Muscle of leg (tissue), 11 donors: ENCODE results near the gene MOV10L1. TPM values are rescaled to one million over a fixed set of nuclear protein-coding genes. Genes with fewer than 3 reads are reported as not detected.

ENCODE experiments used
- DNase-seq: peaks from one replicate; pipeline ENCODE4 v3.0.0; 2013
- H3K27ac ChIP-seq: one replicate; pipeline ENCODE4 v1.5.1; 2013; ENCODE audit warnings: mild to moderate bottlenecking, low read length, control low read depth
- H3K27me3 ChIP-seq: one replicate; pipeline ENCODE4 v1.6.1; 2013; ENCODE audit warnings: low read length; ENCODE audit not compliant: control insufficient read depth, insufficient read depth
- H3K36me3 ChIP-seq: one replicate; pipeline ENCODE4 v1.6.1; 2013; ENCODE audit warnings: low read length; ENCODE audit not compliant: control insufficient read depth, insufficient read depth
- H3K4me1 ChIP-seq: one replicate; pipeline ENCODE4 v1.6.1; 2013; ENCODE audit warnings: low read length; ENCODE audit not compliant: control insufficient read depth, insufficient read depth
- H3K4me3 ChIP-seq: one replicate; pipeline ENCODE4 v1.5.1; 2013; ENCODE audit warnings: low read length, control low read depth
- H3K9me3 ChIP-seq: replicated peaks from 2 replicates; pipeline ENCODE4 v1.6.1; 2013; ENCODE audit warnings: low read depth, low read length; ENCODE audit not compliant: control insufficient read depth
- WGBS: methylation state at CpG from one replicate; pipeline ENCODE4 v1.1.5; 2013; ENCODE audit warnings: missing lambda C conversion rate; ENCODE audit not compliant: insufficient coverage; 5-methylcytosine and 5-hydroxymethylcytosine counted together
- polyA plus RNA-seq, 8 donors: library from polyadenylated mRNA; unstranded; fragments of 120-200 nt; gene quantifications; one replicate each; pipeline versions ENCODE4 v1.2.1 to v1.2.3, GENCODE V29; 2013; ENCODE audit warnings: inconsistent platforms in 1 of 8, low replicate concordance in 1 of 8; ENCODE audit not compliant: insufficient read length in 8 of 8, insufficient read depth in 1 of 8
- total RNA-seq: library from RNA; stranded (reverse); fragments of 120-200 nt; gene quantifications from one replicate; pipeline ENCODE4 v1.2.4, GENCODE V29; 2013

The MOV10L1 gene
- total and polyA plus RNA-seq, 9 donors = 0.08 to 0.50 (median 0.23) TPM

DNA sequence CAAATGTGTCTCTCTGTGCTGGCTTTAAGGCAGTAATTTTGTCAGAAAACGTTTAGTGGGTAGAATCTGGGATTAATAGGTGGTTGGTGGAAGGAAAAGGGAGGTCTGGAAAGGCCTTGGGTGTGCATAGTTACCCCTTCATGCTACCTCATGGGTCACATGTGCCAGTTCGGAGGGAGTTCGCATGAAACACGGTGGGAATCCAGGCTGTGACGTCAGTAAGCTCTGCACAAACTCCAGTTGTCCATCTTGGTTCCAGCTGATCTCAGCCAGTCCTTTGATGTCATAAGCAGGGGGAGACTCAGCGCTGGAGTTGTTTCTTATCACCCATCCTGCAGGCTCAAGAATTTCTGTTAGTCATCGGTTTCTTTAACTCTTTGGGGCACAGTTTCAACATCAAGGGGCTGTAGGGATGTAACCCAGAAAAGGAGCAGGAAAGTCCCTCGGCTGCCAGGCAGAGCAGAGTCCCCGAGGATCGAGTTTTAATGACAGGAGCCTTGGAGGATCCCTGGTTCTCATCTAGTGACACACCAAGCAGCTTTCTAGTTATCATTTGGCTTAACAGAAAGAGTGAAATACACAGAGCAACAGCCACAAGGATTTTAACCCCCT lies 28.9 kb downstream of the MOV10L1 start:
- 19% methylated on average over 8 of the region's 10 CpGs for WGBS
- Histone ChIP-seq H3K27ac (no peak overlapping the region), H3K4me1 (peaks cover 15% of the 10 kb centered on the region), H3K36me3 (no peaks in the 10 kb centered on the region), H3K9me3 (peaks cover 5% of the 10 kb centered on the region), H3K4me3 (no peak overlapping the region), H3K27me3 (peaks cover 2% of the 10 kb centered on the region)
- peak; percentile 39 for DNase-seq

DNA sequence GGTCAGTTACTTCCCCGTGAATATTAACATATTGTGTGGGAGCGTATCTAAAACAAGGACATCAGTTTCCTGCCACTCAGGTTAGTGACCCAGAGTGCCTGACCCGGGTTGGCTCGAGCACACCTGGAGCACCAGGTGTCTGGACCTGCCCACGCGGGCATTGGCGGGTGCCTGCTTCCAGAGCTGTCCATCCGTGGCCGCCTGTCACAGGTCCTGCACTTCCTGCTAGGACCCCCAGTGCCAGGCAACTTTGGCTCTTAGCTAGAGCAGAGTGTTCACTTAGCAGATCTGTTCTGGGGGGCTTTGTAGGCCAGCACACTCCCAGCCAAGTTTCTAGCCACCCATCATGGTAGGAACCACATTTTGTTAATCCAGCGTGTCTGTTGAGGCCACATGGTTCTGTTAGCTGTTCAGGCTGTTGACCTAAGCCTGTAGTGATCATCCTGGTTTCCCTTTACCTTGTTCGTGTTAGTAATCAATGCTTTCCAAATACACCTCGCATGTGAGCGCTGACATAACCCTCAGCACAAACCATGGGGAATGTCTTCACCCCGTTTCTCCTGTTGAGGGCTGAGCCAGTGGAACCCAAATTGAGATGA lies 29.5 kb downstream of the MOV10L1 start:
- Histone ChIP-seq H3K36me3 (no peaks in the 10 kb centered on the region), H3K27ac (no peak overlapping the region), H3K9me3 (peaks cover 5% of the 10 kb centered on the region), H3K27me3 (peaks cover 2% of the 10 kb centered on the region), H3K4me1 (peaks cover 15% of the 10 kb centered on the region), H3K4me3 (no peak overlapping the region)
- no peak for DNase-seq
- WGBS = 79% methylated on average over 11 of the region's 14 CpGs

DNA sequence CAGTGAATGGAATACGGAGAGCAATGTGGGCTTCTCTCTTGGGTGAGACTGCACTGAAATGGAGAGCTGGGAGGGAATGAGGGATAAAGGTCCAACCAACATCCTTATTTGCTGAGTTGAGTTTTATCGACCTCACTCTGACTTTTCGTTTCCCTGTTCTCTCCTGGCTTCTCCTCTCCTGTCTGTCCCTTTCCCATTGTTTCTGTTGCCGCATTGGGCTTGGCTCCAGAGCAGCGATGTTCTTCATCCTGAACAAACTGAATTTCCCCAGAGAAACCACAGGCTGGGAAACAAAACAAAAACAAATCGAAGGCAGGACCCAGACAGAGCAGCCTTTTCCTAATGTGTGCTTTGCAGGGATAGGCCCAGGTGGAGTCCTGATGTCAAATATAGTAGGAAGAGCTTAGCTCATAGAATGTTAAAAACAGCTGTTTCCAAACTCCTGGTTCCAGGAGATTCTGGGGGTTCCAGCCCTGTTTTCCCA lies 30.0 kb downstream of the MOV10L1 start:
- no peak overlapping the region for H3K4me3 ChIP-seq
- H3K4me1 ChIP-seq = peaks cover 13% of the 10 kb centered on the region
- H3K27ac ChIP-seq = peak overlapping the region; percentile 20
- 21% methylated on average over 2 of the region's 6 CpGs for WGBS
- no peaks in the 10 kb centered on the region for H3K36me3 ChIP-seq
- peaks cover 5% of the 10 kb centered on the region for H3K9me3 ChIP-seq
- peak; percentile 83 for DNase-seq
- peaks cover 2% of the 10 kb centered on the region for H3K27me3 ChIP-seq

DNA sequence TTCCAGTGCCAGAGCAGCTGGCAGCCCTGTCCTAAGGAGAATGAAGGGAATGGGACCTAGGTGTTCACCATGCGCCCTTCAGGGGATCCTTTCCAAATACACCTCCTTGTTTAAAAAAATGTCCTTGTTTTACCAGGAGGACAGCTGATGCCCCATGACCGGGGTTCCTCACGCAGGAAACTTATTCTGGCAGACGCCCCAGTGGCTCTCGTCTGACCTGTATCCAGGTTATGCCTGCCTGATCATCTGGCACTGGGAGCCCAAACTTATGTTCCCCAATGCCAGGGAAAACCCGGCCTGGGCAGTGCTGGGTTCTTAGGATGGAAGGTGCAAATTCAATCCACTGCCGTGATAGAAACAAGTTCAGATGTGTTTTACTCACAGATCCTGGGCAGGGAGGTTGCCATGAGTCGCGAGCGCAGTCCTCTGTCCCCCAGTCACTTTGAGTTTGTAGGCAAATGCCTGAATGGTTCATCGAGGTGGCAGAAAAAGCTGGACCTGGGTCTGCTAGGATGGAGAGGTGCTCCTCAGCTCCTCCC lies 31.5 kb downstream of the MOV10L1 start:
- Histone ChIP-seq H3K9me3 (peaks cover 5% of the 10 kb centered on the region), H3K4me3 (no peak overlapping the region), H3K4me1 (peaks cover 13% of the 10 kb centered on the region), H3K27ac (no peak overlapping the region), H3K27me3 (peaks cover 2% of the 10 kb centered on the region), H3K36me3 (no peaks in the 10 kb centered on the region)
- 80% methylated on average over 10 of the region's 11 CpGs for WGBS
- no peak for DNase-seq

DNA sequence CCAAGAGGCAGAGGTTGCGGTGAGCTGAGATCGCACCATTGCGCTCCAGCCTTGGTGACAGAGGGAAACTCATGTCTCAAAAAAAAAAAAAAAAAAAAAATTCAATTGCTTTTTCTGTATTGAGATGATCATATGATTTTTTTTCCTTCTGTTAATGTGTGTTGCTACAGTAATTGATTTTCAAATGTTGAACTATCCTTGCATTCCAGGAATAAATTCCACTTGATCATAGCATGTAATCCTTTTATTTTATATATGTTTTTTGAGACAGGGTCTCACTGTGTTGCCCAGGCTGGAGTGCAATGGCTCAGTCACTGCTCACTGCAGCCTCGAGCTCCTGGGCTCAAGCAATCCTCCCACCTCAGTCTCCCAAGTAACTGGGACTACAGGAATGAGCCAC lies 33.3 kb downstream of the MOV10L1 start:
- peaks cover 13% of the 10 kb centered on the region for H3K4me1 ChIP-seq
- no peak overlapping the region for H3K4me3 ChIP-seq
- no peak overlapping the region for H3K27ac ChIP-seq
- H3K36me3 ChIP-seq = no peaks in the 10 kb centered on the region
- peaks cover 2% of the 10 kb centered on the region for H3K27me3 ChIP-seq
- no peak for DNase-seq
- WGBS = no CpG with 5 or more reads among the region's 4 CpGs
- peaks cover 5% of the 10 kb centered on the region for H3K9me3 ChIP-seq

DNA sequence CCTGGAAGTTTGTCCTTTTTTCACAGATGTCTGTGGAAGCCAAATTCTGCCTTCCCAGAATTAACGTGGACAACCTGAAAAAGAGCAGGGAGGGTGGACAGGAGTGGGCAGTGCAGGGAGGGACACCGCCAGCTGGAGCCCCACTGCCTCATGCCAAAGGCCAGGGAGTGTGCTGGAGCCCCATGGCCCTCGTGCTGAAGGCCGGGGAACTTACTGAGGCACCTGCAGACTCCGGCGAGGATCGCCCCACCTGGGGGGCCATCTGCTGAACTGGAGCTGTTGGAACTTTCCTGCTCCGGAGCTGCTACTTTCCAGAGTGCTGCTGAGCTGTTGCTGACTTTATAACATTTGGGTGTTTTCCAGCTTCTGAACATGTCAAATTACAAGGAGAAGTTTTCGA lies 35.2 kb downstream of the MOV10L1 start:
- DNase-seq = no peak
- Histone ChIP-seq H3K4me1 (peaks cover 3% of the 10 kb centered on the region), H3K4me3 (no peak overlapping the region), H3K36me3 (no peaks in the 10 kb centered on the region), H3K27me3 (peaks cover 2% of the 10 kb centered on the region), H3K9me3 (peaks cover 5% of the 10 kb centered on the region), H3K27ac (no peak overlapping the region)
- WGBS = 43% methylated on average over 9 of the region's 9 CpGs

DNA sequence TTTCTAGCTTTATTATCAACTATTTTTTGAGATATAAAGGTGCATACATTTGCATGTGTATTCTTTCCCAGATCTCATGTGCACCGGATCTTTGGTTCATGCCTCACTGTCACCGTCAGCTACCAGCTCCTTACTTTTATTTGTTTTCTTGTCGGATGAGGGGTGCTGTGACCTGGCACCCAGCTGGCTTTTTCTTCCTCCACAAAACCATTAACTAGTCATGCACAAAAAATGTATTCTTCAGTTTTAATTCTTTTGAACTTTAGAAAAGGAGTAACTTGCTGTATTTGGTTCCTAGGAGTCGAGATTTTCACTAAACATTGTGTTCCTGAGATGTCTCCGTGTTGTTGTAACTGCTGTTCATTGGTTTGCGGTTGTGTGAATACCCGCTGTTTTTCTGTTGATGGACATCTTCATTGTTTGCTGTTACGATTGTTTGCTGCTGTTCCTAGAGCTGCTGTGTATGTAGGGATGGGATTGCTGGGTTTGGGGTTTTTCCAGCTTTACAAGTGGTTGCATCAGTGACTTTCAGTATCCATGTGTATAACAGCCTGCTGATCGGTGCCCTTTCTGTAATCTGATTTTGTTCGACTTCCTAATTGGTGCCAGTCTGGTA lies 39.4 kb downstream of the MOV10L1 start:
- Histone ChIP-seq H3K27ac (no peak overlapping the region), H3K27me3 (peaks cover 4% of the 10 kb centered on the region), H3K4me1 (no peaks in the 10 kb centered on the region), H3K9me3 (no peaks in the 10 kb centered on the region), H3K36me3 (no peaks in the 10 kb centered on the region), H3K4me3 (no peak overlapping the region)
- 73% methylated on average over 7 of the region's 10 CpGs for WGBS
- no peak for DNase-seq

DNA sequence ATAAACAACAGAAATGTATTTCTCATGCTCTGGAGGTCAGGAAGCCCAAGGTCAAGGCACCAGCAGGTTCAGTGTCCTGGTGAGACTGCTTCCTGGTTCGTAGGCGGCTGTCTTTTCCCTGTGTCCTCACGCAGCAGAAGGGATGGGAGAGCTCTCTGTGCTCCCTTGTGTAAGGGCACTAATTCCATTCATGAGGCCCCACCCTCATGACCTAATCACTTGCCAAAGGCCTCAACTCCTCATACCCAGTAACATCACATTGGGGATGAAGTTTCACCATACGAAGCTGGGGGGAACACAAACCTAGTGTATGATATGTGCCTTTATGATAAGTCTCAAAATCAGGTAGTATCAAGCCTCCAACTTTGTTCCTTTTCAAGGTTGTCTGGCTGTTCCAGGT lies 42.1 kb downstream of the MOV10L1 start:
- H3K9me3 ChIP-seq = no peaks in the 10 kb centered on the region
- no peak overlapping the region for H3K4me3 ChIP-seq
- peaks cover 3% of the 10 kb centered on the region for H3K4me1 ChIP-seq
- 75% methylated on average over 3 of the region's 4 CpGs for WGBS
- H3K27me3 ChIP-seq = peaks cover 4% of the 10 kb centered on the region
- no peak for DNase-seq
- H3K27ac ChIP-seq = no peak overlapping the region
- no peaks in the 10 kb centered on the region for H3K36me3 ChIP-seq

DNA sequence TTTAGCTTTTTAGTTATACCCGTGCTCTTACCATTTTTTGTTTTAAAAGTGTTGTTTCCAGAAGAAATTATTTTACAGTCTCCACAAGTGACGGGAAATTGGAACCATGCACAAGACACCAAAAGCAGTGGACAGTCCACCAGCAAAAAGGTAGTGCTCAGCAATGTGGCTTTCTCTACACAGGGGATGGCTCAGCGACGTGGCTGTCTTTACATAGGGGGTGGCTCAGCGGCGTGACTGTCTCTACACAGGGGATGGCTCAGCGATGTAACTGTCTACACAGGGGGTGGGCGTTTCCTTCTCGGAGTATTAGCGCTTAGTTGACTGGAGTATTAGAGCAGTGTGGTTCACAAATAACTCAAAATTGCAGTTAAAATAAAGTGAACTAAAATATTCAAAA lies 44.7 kb downstream of the MOV10L1 start:
- DNase-seq = no peak
- no peak overlapping the region for H3K27ac ChIP-seq
- peaks cover 4% of the 10 kb centered on the region for H3K27me3 ChIP-seq
- no peaks in the 10 kb centered on the region for H3K9me3 ChIP-seq
- H3K4me3 ChIP-seq = no peak overlapping the region
- WGBS = 64% methylated on average over 5 of the region's 10 CpGs
- H3K36me3 ChIP-seq = no peaks in the 10 kb centered on the region
- peaks cover 3% of the 10 kb centered on the region for H3K4me1 ChIP-seq

DNA sequence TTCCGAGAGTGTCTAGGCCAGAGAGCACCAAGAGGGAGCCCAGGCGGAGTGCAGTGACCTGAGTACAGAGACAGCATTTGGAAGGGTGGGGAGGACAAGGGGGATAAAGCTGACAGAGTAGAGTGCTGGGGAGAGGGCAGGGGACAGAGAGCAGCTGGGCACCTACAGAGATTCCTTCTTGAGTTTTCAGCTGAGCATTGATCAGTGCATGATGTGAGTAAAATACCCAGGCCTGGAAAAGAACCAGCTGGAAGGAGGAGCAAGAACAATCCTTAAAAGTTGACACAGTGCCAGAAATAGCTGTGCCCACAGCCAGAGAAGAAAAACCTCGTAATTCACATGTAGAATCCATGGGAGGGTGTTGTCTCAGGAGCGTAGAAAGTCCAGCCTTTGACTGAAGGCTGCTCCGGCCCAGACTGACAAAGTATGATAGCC lies 46.8 kb downstream of the MOV10L1 start:
- no peaks in the 10 kb centered on the region for H3K27me3 ChIP-seq
- 65% methylated on average over 2 of the region's 5 CpGs for WGBS
- DNase-seq = no peak
- H3K36me3 ChIP-seq = no peaks in the 10 kb centered on the region
- peaks cover 3% of the 10 kb centered on the region for H3K4me1 ChIP-seq
- no peak overlapping the region for H3K27ac ChIP-seq
- no peaks in the 10 kb centered on the region for H3K9me3 ChIP-seq
- H3K4me3 ChIP-seq = no peak overlapping the region
